ENCODE results near the gene NR3C2.

- TF ChIP-seq CTCF (IDR thresholded peaks at IDR 0.05; ENCODE audit: insufficient read depth, low read length, poor library complexity, severe bottlenecking) (no peak), EZH2phosphoT487 (conservative IDR thresholded peaks at IDR 0.05; ENCODE audit: low read length) (no peak)
These were observed 112.1 kb downstream of the NR3C2 start for GRCh38 chr4:148330161-148330560.
